Neural cell (in vitro differentiated cells): Measurements from ENCODE around the gene DNM3.

ENCODE experiments used
- EZH2 ChIP-seq: fragments of 200-600, 300-800 bp; shearing (Covaris generic), sonication (generic); IDR thresholded peaks from 2 replicates; pipeline ENCODE4 v1.6.1; 2014; ENCODE audit warnings: antibody characterized with exemption, low read length, borderline replicate concordance, mild to moderate bottlenecking; ENCODE audit not compliant: insufficient read depth, poor library complexity, severe bottlenecking
- TF ChIP-seq, protein P1 (sequence below): fragments of 450-650 bp; IDR thresholded peaks from 2 replicates; pipeline ENCODE4 v1.5.1; 2014; ENCODE audit warnings: antibody characterized with exemption, mild to moderate bottlenecking, moderate library complexity; ENCODE audit not compliant: poor library complexity, severe bottlenecking
- TF ChIP-seq, protein P2 (sequence below): IDR thresholded peaks from 2 replicates; pipeline ENCODE4 v1.6.1; 2012; ENCODE audit warnings: borderline replicate concordance

DNA sequence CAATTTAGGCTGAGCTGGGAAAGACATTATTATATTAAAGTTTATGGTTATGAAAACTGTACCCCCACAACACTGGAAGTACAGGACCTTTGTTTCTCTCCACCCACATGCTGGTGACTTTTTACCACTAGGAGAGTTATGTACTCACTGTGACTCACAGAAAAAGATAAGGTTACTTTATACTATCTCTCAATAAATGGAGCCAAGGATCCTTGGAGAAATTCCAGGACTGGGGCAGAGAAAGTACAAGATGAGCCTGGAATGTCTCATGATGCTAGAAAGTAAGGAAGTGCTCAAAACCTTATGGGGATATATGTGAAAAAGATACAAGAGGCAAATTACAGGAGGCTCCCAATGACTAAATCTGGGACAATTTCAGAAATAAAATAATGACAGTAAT lies 515.3 kb downstream of the DNM3 start:
- TF ChIP-seq, protein P1, sequence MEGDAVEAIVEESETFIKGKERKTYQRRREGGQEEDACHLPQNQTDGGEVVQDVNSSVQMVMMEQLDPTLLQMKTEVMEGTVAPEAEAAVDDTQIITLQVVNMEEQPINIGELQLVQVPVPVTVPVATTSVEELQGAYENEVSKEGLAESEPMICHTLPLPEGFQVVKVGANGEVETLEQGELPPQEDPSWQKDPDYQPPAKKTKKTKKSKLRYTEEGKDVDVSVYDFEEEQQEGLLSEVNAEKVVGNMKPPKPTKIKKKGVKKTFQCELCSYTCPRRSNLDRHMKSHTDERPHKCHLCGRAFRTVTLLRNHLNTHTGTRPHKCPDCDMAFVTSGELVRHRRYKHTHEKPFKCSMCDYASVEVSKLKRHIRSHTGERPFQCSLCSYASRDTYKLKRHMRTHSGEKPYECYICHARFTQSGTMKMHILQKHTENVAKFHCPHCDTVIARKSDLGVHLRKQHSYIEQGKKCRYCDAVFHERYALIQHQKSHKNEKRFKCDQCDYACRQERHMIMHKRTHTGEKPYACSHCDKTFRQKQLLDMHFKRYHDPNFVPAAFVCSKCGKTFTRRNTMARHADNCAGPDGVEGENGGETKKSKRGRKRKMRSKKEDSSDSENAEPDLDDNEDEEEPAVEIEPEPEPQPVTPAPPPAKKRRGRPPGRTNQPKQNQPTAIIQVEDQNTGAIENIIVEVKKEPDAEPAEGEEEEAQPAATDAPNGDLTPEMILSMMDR: no peak
- no peak for TF ChIP-seq EZH2
- TF ChIP-seq, protein P2, sequence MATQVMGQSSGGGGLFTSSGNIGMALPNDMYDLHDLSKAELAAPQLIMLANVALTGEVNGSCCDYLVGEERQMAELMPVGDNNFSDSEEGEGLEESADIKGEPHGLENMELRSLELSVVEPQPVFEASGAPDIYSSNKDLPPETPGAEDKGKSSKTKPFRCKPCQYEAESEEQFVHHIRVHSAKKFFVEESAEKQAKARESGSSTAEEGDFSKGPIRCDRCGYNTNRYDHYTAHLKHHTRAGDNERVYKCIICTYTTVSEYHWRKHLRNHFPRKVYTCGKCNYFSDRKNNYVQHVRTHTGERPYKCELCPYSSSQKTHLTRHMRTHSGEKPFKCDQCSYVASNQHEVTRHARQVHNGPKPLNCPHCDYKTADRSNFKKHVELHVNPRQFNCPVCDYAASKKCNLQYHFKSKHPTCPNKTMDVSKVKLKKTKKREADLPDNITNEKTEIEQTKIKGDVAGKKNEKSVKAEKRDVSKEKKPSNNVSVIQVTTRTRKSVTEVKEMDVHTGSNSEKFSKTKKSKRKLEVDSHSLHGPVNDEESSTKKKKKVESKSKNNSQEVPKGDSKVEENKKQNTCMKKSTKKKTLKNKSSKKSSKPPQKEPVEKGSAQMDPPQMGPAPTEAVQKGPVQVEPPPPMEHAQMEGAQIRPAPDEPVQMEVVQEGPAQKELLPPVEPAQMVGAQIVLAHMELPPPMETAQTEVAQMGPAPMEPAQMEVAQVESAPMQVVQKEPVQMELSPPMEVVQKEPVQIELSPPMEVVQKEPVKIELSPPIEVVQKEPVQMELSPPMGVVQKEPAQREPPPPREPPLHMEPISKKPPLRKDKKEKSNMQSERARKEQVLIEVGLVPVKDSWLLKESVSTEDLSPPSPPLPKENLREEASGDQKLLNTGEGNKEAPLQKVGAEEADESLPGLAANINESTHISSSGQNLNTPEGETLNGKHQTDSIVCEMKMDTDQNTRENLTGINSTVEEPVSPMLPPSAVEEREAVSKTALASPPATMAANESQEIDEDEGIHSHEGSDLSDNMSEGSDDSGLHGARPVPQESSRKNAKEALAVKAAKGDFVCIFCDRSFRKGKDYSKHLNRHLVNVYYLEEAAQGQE: no peak
